NCI-H2227 treated with DMSO at 0.1 percent for 48 hours (cell line): ENCODE measurements around the gene CSTPP1.
"Not testable (repeated sequence)": the region's sequence is repeated elsewhere in the genome, so short reads cannot be mapped to it uniquely, and the experiment has no call there.

ENCODE experiments used
- DNase-seq: peaks from one replicate; lab custom pipeline; 2025; lab: John Stamatoyannopoulos, UW

The CSTPP1 gene

DNA sequence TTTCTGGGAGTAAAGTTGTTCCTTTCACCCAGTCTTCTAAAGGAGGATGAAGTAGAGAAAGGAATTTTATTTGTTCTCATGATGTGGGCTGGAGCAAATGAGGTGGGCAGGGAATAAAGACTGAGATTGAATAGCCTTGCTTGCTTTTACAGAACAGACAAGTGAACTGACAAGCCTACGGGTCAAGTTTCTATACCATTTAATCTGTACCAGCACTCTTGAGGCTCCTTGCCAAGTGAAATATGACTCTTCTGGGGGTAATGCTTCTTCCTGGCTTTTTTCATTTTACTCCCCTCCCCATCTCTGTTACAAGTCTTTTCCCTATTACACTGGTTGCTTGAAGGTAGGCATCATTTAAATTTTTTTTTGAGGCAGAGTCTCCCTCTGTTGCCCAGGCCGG, 54.8 kb downstream of the CSTPP1 start:
- peak; percentile 5 for DNase-seq

GRCh38 chr11:46992386-46992785, 55.8 kb downstream of the CSTPP1 start:
- not testable (repeated sequence) for DNase-seq

GRCh38 chr11:46997796-46998195, 61.2 kb downstream of the CSTPP1 start:
- DNase-seq = not testable (repeated sequence)

DNA sequence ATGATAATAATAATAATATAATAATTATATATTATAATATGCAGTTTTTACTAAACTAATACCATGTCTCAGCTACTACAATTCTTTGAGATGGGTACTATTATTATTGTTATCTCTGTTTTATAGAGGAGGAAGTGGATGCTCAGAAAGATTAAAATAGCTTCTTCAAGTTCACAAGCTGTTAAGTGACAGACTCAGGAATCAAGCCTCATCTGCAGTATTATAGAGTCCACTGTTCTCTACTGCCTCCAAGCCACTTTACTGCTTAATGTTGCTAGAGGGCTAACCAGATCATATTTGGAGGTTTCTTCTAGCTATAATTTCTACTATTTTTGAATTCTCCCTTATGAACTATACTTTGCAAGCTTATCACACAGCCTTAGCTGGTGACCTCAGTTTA, 62.7 kb downstream of the CSTPP1 start:
- DNase-seq = no peak

GRCh38 chr11:47000033-47000432, 63.5 kb downstream of the CSTPP1 start:
- no peak for DNase-seq

DNA sequence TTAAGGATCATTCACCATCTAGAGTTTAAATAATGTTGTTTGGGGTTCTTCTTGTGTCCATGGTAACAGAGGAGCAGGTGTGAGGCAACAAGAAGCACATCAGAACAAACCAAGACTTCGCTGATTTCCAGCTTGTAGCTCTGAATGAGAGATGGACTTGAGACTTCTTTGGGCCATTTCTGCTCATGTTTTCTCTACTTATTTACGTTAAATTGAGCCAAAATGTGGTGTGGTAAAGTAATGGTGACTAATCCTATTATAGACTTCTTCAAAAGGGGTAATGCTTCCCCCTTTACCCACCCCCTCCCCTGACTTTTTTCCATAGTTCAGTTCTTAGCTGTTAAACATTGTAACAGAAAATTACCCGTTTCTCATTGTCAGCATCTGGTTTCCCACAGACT, 65.2 kb downstream of the CSTPP1 start:
- peak; percentile 57 for DNase-seq

DNA sequence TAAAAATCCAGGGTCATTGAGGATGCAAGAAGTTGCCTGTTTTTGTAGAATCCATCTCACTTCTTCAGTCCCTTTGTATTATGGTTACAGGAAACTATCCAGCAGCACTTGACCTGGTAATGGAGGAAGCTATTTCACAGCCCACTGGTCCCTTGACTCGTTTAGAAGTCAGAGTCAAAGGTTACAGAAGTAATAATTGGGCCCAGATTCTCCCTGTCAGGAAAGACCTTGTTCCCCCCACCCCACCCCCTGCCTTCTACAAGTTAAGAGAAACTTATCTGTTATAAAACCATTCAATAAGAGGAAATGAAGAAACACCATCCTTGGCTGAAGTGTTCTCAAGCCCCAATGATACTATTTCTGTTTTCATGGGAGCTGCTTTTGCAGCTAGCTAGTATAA, 65.8 kb downstream of the CSTPP1 start:
- DNase-seq = no peak

GRCh38 chr11:47003180-47003877, 66.8 kb downstream of the CSTPP1 start:
- DNase-seq = no peak

- DNase-seq = no peak
Measured at GRCh38 chr11:47004595-47005033, 68.1 kb downstream of the CSTPP1 start.

DNA sequence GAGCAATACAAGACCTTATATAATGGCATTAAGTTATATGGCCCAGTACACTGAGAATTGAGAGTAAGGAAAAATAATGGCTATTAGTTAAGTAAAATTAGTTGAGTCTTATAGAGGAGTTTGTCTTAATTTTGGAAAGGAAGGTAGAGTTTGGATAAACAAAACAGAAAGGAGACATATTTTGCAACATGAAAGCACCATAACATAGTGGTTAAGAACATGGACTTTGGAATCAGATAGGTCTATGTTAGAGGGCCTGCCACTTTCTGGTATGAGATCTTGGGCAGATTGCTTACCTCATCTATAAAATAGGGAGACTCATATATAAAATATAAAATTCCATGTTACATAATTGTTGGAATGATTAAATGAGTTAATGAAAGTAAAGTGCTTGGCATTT, 68.9 kb downstream of the CSTPP1 start:
- no peak for DNase-seq

DNA sequence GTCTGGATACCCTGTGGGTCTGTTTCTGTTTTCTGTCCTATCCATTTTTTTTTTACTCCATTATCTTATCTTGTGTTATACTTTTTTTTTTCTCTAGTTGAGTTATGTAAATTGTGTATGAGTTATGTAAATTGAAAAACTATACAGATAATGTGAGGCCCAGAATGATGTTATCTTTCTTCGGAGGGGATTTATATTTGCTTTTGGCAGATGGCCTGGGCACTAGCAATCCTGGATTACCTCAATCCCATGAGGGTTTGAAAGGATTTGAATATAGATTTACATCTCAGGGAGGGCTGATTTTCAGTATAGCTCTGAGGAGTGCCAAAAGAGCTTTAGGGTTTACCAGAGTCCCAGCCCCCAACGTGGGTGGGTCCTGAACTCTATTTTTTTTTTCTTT, 71.0 kb downstream of the CSTPP1 start:
- DNase-seq = no peak

- no peak for DNase-seq
Measured at GRCh38 chr11:47010179-47010578, 73.6 kb downstream of the CSTPP1 start.

DNA sequence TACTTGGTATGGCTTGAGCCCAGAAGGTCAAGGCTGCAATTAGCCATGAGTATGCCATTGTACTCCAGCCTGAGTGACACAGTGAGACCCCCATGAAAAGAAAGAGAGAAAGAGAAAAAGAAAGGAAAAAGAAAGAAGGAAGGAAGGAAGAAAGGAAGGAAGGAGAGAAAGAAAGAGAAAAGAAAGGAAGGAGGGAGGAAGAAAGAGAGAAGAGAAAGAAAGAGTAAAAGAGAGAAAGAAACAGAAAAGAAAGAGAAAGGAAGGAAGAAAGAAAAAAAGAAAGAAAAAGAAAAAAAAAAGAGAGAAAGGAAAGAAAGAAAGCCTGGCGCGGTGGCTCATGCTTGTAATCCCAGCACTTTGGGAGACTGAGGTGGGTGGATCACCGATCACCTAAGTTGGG, 77.5 kb downstream of the CSTPP1 start:
- DNase-seq = no peak

- no peak for DNase-seq
Measured at GRCh38 chr11:47018637-47019036, 82.1 kb downstream of the CSTPP1 start.

DNA sequence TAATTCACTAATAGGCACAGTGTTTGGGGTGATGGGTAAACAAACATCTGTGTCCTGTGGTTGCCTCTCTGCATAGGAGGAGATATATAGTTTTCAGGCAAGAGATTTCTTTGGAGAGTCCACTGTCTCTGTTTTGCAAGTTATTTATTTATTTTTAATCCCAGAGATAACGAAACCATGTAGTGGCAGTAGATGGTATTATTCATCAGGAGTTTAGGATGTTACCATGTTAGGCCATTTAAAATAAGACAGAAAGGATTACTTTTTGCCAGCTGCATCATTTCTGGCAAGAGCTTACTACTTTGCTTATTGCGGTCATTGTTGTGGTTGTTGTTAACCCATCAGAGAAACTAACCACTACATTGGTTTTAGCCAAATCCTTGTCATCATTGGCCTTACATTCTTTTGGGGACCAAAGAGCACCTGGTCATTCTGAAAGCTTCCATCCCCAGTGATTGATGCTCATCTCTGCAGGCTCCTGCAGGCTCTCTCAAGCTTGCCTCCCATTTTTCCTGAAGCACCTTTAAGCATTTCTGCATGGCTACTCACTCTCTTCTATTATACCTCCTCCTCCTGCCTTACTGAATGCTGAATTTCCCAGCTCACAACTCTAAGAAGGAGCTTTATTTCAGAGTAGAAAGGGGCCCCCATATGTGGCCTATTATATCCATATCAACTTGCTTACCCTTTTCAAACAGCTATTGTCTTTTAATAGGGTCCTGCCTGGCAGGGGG, 84.4 kb downstream of the CSTPP1 start:
- DNase-seq = peak; percentile 11

DNA sequence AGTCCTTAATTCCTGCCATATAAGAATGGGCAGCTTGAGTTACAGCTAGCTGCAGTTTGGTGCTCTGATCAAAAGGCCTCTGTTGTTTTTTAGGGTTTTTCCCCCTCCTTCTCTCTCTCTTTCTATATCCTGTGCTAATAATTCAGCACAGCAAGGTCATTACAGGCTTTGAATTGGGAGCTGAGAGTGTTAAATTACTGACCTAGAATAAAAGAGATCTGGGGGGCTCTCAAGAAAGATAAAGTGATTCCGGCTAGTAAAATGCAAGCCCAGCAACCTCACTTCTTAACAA, 84.9 kb downstream of the CSTPP1 start:
- DNase-seq = no peak

- DNase-seq = no peak
Measured at GRCh38 chr11:47021965-47022364, 85.4 kb downstream of the CSTPP1 start.

- DNase-seq = no peak
Measured at GRCh38 chr11:47028195-47029093, 91.9 kb downstream of the CSTPP1 start.

DNA sequence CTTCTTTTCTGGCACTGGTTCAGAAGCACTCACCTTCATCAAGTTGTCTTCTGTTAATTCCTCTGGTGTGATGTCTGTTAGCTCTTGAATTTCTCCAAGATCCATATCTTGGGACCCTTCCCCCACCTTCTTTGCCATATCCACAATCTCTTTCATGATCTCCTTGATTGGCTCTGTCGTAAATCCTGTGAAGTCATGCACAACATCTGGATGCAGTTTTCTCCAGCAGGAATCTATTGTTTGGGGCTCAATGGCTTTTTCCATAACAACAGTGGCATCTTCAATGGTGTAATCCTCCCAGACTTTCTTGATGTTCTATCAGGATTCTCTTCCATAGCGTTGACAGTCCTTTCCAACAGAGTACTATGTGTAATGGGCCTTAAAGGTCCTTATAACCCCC, 96.9 kb downstream of the CSTPP1 start:
- no peak for DNase-seq

DNA sequence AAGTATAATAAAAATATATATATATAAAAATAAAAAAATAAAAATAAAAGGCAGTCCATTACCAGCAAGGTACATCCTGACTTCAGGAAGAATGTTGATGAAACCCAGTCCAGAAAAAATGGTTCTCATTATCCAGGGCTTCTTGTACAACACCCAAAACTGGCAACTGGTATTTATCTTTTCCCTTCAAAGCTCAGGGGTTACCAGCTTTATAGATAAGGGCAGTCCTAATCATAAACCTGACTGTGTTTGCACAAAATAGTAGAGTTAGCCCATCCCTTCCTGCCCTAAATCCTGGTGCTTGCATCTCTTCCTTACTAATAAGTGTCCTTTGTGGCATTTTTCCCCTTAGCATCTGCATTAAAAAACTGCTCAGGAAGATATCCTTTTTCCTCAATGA, 97.5 kb downstream of the CSTPP1 start:
- no peak for DNase-seq

- DNase-seq = no peak
Measured at GRCh38 chr11:47035108-47035507, 98.5 kb downstream of the CSTPP1 start.

- no peak for DNase-seq
Measured at GRCh38 chr11:47044119-47044518, 107.6 kb downstream of the CSTPP1 start.

DNA sequence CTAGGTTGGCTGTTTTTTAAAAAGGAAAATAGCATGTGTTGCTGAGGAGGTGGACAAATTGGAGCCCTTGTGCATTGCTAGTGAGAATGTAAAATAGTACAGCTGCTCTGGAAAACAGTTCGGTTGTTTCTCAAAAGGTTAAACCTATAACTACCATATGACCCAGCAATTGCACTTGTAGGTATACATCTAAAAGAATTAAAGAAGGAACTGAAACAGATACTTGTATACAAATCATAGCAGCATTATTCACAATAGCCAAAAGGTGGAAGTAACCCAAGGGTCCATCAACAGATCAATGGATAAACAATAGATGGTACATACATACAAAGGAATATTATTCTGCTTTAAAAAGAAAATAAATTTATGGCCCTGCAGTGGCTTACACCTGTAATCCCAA, 111.4 kb downstream of the CSTPP1 start:
- DNase-seq = no peak
